Stomach smooth muscle (tissue), 2 donors: Measurements from ENCODE around the gene KCNH2.
A peak's percentile ranks its signal among the peaks of the same experiment; 100 is the strongest.
"Not testable (repeated sequence)": the region's sequence is repeated elsewhere in the genome, so short reads cannot be mapped to it uniquely, and the experiment has no call there.

Source experiments
- H3K27ac ChIP-seq: one replicate; pipeline ENCODE4 v1.7.0; 2013; ENCODE audit warnings: mild to moderate bottlenecking, low read length, inconsistent platforms
- H3K27me3 ChIP-seq, 2 donors: one replicate each; pipeline ENCODE4 v1.7.0; 2013; ENCODE audit warnings: low read length in 2 of 2; ENCODE audit not compliant: insufficient read depth in 2 of 2, control insufficient read depth in 1 of 2
- H3K36me3 ChIP-seq, 2 donors: one replicate each; pipeline ENCODE4 v1.7.0; 2013; ENCODE audit warnings: low read length in 2 of 2; ENCODE audit not compliant: control insufficient read depth in 2 of 2, insufficient read depth in 2 of 2
- H3K4me1 ChIP-seq: one replicate; pipeline ENCODE4 v1.7.0; 2013; ENCODE audit warnings: low read length; ENCODE audit not compliant: control insufficient read depth, insufficient read depth
- H3K4me3 ChIP-seq, 2 donors: one replicate each; pipeline ENCODE4 v1.7.0; 2013; ENCODE audit warnings: low read length in 2 of 2
- H3K9ac ChIP-seq, 2 donors: one replicate each; pipeline ENCODE4 v1.7.0; 2013; ENCODE audit warnings: low read length in 2 of 2, mild to moderate bottlenecking in 1 of 2
- H3K9me3 ChIP-seq, 2 donors: one replicate each; pipeline ENCODE4 v1.7.0; 2013; ENCODE audit warnings: low read length in 2 of 2; ENCODE audit not compliant: control insufficient read depth in 2 of 2
- donor health status: healthy.
- donor health status: Pancreatic carcinoma.

KCNH2 gene

DNA sequence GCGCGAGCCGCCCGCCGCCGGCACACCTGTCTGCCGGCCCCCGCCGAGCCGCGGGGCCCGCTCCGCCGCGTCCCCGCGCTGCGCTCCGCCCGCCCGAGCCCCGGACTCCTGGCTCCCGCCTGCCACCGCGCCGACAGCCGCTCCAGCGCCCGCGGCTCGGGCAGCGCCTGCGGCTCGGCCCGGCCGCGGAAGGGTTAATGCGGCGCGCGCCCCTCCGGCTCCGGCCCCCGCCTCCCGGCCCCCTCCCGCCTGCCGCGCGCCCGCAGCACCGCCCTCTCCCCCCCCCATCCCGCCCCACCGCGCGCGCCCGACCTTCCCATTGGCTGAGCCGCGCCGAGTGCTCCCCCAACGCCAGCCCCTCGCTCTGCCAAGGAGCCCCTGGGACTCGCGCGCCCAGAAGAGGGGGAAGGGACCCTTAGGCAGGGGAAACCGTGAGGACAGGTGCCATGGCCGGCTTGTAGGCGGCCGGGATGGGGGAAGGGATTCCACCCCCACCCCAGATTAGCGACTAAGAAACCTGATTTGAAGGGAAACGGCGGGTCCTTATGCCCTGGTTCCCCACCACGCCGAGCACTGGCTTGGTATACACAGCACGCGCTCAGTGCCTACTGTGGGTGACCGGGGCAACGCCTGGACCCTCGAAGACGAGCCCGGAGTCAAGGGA lies at the start of gene KCNH2:
TSS of gene KCNH2 (minus strand) at position 196 of the 664 bp plus-strand sequence. CDS start 408 bp downstream, outside the sequence.
- Histone ChIP-seq H3K27me3 (peaks cover 0 to 2% of the 10 kb centered on the region in 2 donors), H3K4me1 (peaks cover 61% of the 10 kb centered on the region), H3K27ac (peak within 1 kb of the TSS; percentile 92), H3K9ac (peak within 1 kb of the TSS; percentile 59 to 81), H3K9me3 (no peaks in the 10 kb centered on the region), H3K36me3 (no peaks in the 10 kb centered on the region), H3K4me3 (peak within 1 kb of the TSS; percentile 78 to 86)

DNA sequence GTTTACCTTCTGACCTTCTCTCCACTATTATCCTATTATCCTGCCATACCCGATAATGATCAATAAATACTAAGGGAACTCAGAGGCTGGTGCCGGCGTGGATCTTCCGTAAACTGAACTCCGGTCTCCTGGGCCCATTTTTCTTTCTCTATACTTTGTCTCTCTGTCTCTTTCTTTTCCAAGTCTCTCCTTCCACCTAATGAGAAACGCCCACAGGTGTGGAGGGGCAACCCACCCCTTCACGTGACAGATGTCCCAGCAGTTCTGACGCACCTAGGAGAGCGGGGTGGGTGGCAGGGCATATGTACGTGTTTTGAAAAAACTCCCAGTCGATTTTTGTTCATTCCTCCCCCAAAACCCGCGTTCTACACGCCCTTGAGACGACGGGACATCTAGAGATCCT lies 49.6 kb upstream of the KCNH2 start:
- Histone ChIP-seq H3K4me3 (peak overlapping the region; percentile 78 to 96), H3K9ac (peak overlapping the region; percentile 62 to 77), H3K4me1 (peaks cover 14% of the 10 kb centered on the region), H3K27ac (peak overlapping the region; percentile 76)
- H3K36me3 ChIP-seq, H3K27me3 ChIP-seq, H3K9me3 ChIP-seq: not testable (repeated sequence)

GRCh38 chr7:151026771-151027727 lies 48.9 kb upstream of the KCNH2 start:
- not testable (repeated sequence) for H3K36me3 ChIP-seq, H3K9me3 ChIP-seq, H3K27me3 ChIP-seq, H3K27ac ChIP-seq, H3K9ac ChIP-seq
- Histone ChIP-seq H3K4me3 (peak overlapping the region; percentile 78 to 96), H3K4me1 (peaks cover 14% of the 10 kb centered on the region)

DNA sequence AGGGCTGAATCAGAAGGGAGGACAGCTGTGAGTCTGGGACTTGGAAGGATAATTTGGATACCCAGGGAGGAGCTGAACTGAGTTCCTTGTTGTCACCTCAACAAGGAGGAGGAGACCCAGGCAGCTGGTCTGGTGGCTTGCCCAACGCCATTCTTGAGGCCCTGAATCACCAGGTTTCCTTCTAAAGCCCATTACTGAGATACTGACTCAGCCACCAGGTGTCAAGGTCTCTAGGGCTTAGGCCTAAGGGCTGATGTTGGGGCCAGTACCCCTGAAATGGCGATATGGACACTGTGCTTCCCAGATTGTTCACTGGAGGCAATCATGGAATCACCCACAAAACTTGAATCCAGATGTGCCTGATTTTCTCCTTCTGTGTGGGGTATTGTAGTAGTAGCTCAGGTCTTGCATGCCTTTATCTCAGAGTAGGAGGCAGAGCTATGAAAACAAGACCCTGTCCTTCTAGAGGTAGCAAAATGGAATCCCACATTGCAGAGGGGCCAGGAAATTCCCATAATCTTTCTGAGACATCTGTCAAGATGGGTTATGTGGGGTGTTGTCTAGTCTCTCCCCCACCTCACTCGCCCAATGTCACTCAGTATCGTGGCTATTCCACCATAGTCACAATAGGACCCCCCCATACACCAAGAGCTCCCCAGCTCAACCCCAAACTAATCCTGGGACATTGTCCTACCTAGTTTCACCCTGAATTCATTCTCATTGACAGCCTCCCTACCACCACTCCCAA lies 48.0 kb upstream of the KCNH2 start:
- Histone ChIP-seq H3K4me1 (peaks cover 14% of the 10 kb centered on the region), H3K36me3 (no peaks in the 10 kb centered on the region), H3K9me3 (no peaks in the 10 kb centered on the region), H3K4me3 (no peak overlapping the region), H3K27me3 (no peaks in the 10 kb centered on the region), H3K27ac (no peak overlapping the region), H3K9ac (no peak overlapping the region)

GRCh38 chr7:151024435-151025056 lies 46.4 kb upstream of the KCNH2 start, which contains the start of gene ATG9B:
Gene ATG9B (minus strand): TSS chr7:151024494. CDS start chr7:151024423, 71 bp downstream.
- no peak within 1 kb of the TSS for H3K9ac ChIP-seq
- H3K4me3 ChIP-seq: no peak within 1 kb of the TSS
- no peaks in the 10 kb centered on the region for H3K36me3 ChIP-seq
- H3K9me3 ChIP-seq: no peaks in the 10 kb centered on the region
- H3K4me1 ChIP-seq: peaks cover 14% of the 10 kb centered on the region
- H3K27me3 ChIP-seq: peaks cover 2 to 5% of the 10 kb centered on the region in 2 donors
- no peak within 1 kb of the TSS for H3K27ac ChIP-seq

GRCh38 chr7:151023232-151023631 lies 45.1 kb upstream of the KCNH2 start:
- Histone ChIP-seq H3K27me3 (peaks cover 8 to 11% of the 10 kb centered on the region in 2 donors), H3K4me1 (peaks cover 16% of the 10 kb centered on the region), H3K4me3 (no peak overlapping the region), H3K9me3 (no peaks in the 10 kb centered on the region), H3K9ac (no peak overlapping the region), H3K27ac (no peak overlapping the region), H3K36me3 (no peaks in the 10 kb centered on the region)

- H3K9ac ChIP-seq: no peak overlapping the region
- H3K27me3 ChIP-seq: peaks cover 35 to 39% of the 10 kb centered on the region in 2 donors
- peaks cover 16% of the 10 kb centered on the region for H3K4me1 ChIP-seq
- no peaks in the 10 kb centered on the region for H3K9me3 ChIP-seq
- no peak overlapping the region for H3K27ac ChIP-seq
- H3K4me3 ChIP-seq: no peak overlapping the region
- H3K36me3 ChIP-seq: no peaks in the 10 kb centered on the region
Measured at GRCh38 chr7:151020231-151020630, 42.1 kb upstream of the KCNH2 start.

DNA sequence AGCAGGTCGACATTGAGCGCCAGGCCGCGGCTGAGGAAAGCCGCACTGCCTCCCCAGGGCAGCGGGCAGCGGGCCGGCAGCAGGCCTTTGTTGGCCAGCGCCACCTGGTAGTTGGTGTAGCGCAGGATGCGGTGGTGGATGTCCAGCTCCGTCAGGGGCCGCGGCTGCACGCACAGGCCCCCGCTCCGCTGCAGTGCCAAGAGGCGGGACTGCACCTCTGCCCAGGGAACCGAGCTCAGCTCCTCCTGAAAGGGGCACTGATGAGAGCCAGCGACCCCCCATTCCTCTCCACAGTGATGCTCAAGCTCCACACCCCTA lies 41.0 kb upstream of the KCNH2 start:
- Histone ChIP-seq H3K27me3 (peaks cover 40 to 46% of the 10 kb centered on the region in 2 donors), H3K36me3 (no peaks in the 10 kb centered on the region), H3K4me3 (peak overlapping the region in 1 of 2 donors; percentile 58), H3K4me1 (peaks cover 18% of the 10 kb centered on the region), H3K9ac (no peak overlapping the region), H3K9me3 (no peaks in the 10 kb centered on the region), H3K27ac (no peak overlapping the region)

GRCh38 chr7:151018421-151019129 lies 40.5 kb upstream of the KCNH2 start:
- Histone ChIP-seq H3K27ac (no peak overlapping the region), H3K9ac (no peak overlapping the region), H3K4me1 (peaks cover 23% of the 10 kb centered on the region), H3K9me3 (no peaks in the 10 kb centered on the region), H3K27me3 (peaks cover 41 to 51% of the 10 kb centered on the region in 2 donors), H3K36me3 (no peaks in the 10 kb centered on the region), H3K4me3 (peak overlapping the region; percentile 57 to 58)
